ENCODE measurements around the gene CTPS1.

DNA sequence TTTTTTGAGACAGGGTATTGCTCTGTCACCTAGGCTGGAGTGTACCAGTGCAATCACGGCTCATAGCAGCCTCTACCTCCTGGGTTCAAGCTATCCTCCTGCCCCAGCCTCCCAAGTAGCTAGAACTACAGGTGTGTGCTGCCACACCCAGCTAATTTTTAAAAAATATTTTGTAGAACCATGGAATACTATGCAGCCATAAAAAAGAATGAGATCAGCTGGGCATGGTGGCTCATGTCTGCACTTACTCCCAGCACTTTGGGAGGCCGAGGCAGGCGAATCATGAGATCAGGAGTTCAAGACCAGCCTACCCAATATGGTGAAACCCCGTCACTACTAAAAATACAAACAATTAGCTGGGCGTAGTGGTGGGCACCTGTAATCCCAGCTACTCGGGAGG is 29.9 kb upstream of the CTPS1 start:
- TF ChIP-seq GATA2 (IDR thresholded peaks at IDR 0.05; ENCODE audit: low read depth, low read length) (no peak), GATA3 (IDR thresholded peaks at IDR 0.05; ENCODE audit: low read depth, low read length) (no peak)
